Hippocampal formation (tissue), 2 donors: ENCODE measurements around the gene THOC3.
"Not testable (repeated sequence)": the region's sequence is repeated elsewhere in the genome, so short reads cannot be mapped to it uniquely, and the experiment has no call there.

ENCODE experiments used
- DNase-seq, 2 donors: peaks; one replicate each; lab custom pipeline; 2025; lab: John Stamatoyannopoulos, UW

Gene THOC3

GRCh38 chr5:175967471-175968372, at the start of gene THOC3:
TSS of gene THOC3 (minus strand) at chr5:175968315. CDS start at chr5:175968208, 107 bp downstream.
- not testable (repeated sequence) for DNase-seq

- DNase-seq, result not testable (repeated sequence)
Measured at GRCh38 chr5:176017324-176017723, 49.2 kb upstream of the THOC3 start.

- not testable (repeated sequence) for DNase-seq
Measured at GRCh38 chr5:176014360-176014759, 46.2 kb upstream of the THOC3 start.

GRCh38 chr5:176011088-176011487, 43.0 kb upstream of the THOC3 start:
- not testable (repeated sequence) for DNase-seq

- not testable (repeated sequence) for DNase-seq
Measured at GRCh38 chr5:176010202-176010601, 42.1 kb upstream of the THOC3 start.

- not testable (repeated sequence) for DNase-seq
Measured at GRCh38 chr5:176007220-176007619, 39.1 kb upstream of the THOC3 start.

GRCh38 chr5:176006819-176007218, 38.7 kb upstream of the THOC3 start:
- not testable (repeated sequence) for DNase-seq

- not testable (repeated sequence) for DNase-seq
Measured at GRCh38 chr5:175997979-175998378, 29.9 kb upstream of the THOC3 start.

GRCh38 chr5:175997495-175997894, 29.4 kb upstream of the THOC3 start:
- DNase-seq, result not testable (repeated sequence)

GRCh38 chr5:175996791-175997190, 28.7 kb upstream of the THOC3 start:
- not testable (repeated sequence) for DNase-seq

GRCh38 chr5:175995506-175995905, 27.4 kb upstream of the THOC3 start:
- DNase-seq, result not testable (repeated sequence)

- not testable (repeated sequence) for DNase-seq
Measured at GRCh38 chr5:175979371-175979995, 11.4 kb upstream of the THOC3 start.

- DNase-seq, result not testable (repeated sequence)
Measured at GRCh38 chr5:175968381-175968780, 266 bp upstream of the THOC3 start.

- not testable (repeated sequence) for DNase-seq
Measured at GRCh38 chr5:175962329-175962728, 5.8 kb downstream of the THOC3 start.

GRCh38 chr5:175960228-175960627, 7.9 kb downstream of the THOC3 start:
- DNase-seq, result not testable (repeated sequence)

- not testable (repeated sequence) for DNase-seq
Measured at GRCh38 chr5:175958515-175958914, 9.6 kb downstream of the THOC3 start.

- not testable (repeated sequence) for DNase-seq
Measured at GRCh38 chr5:175954107-175954506, 14.0 kb downstream of the THOC3 start.

- DNase-seq, result not testable (repeated sequence)
Measured at GRCh38 chr5:175952810-175953209, 15.3 kb downstream of the THOC3 start.

GRCh38 chr5:175951339-175951969, 16.7 kb downstream of the THOC3 start:
- not testable (repeated sequence) for DNase-seq

GRCh38 chr5:175948329-175949108, 19.6 kb downstream of the THOC3 start:
- not testable (repeated sequence) for DNase-seq

GRCh38 chr5:175943253-175943652, 24.9 kb downstream of the THOC3 start:
- DNase-seq, result not testable (repeated sequence)
